Activated CD4-positive, alpha-beta T cell treated with anti-CD3 and anti-CD28 coated beads, Interleukin-2, amount 10 ng/mL, durations not matched to agents 24 days and 14 days (primary cell): ENCODE data around the gene OSGIN1. TPM values are rescaled to one million over a fixed set of nuclear protein-coding genes. Genes with fewer than 3 reads are reported as not detected.

Experiments
- DNase-seq: peaks from one replicate; pipeline ENCODE4 v3.0.0; 2022
- H3K27ac Mint-ChIP-seq: one replicate; pipeline ENCODE4 v1.8.0; 2022; ENCODE audit warnings: mild to moderate bottlenecking, mixed read lengths
- H3K27me3 Mint-ChIP-seq: one replicate; pipeline ENCODE4 v1.8.0; 2022; ENCODE audit warnings: mixed read lengths
- H3K36me3 Mint-ChIP-seq: one replicate; pipeline ENCODE4 v1.8.0; 2022; ENCODE audit warnings: low read depth, mild to moderate bottlenecking, mixed read lengths
- H3K4me1 Mint-ChIP-seq: one replicate; pipeline ENCODE4 v1.8.0; 2021; ENCODE audit warnings: mixed read lengths
- H3K4me3 Mint-ChIP-seq: one replicate; pipeline ENCODE4 v1.8.0; 2022; ENCODE audit warnings: mild to moderate bottlenecking, moderate library complexity, mixed read lengths
- H3K9me3 Mint-ChIP-seq: one replicate; pipeline ENCODE4 v1.8.0; 2021; ENCODE audit warnings: mixed read lengths
- intact Hi-C: fragments of 100-400 bp; cut with micrococcal nuclease; formaldehyde crosslinking; loops from one replicate; pipeline ENCODE4 v1.15.1; 2023
- total RNA-seq: library from RNA; stranded (reverse); gene quantifications from 2 replicates; pipeline ENCODE4 v1.2.3, GENCODE V29; 2022

OSGIN1 gene
- total RNA-seq, 1 donor from 2014 or later: 0.72 TPM

DNA sequence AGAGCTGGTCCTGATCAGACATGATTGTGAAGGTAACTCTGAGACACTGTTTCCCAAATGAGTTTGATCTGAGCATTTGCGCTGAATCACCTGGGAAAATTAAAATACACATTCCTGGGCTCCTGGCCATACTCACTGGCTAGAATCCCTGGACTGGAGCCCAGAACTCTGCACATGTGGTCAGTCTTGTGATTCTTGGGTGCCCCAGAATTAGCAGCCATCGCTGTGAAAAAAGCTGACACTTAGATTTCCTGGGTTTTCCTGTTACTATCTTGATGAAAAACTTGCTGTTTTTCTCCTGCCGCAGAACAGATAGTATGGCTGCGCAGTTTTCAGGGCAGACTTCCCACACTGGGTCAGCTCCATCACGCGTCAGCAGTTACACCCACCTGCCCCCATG lies 39.6 kb downstream of the OSGIN1 start:
- intact Hi-C loops: no loop called here
- H3K27ac Mint-ChIP-seq: no peak overlapping the region
- H3K27me3 Mint-ChIP-seq: peaks cover 12% of the 10 kb centered on the region
- no peaks in the 10 kb centered on the region for H3K4me1 Mint-ChIP-seq
- H3K9me3 Mint-ChIP-seq: no peaks in the 10 kb centered on the region
- H3K4me3 Mint-ChIP-seq: no peak overlapping the region
- H3K36me3 Mint-ChIP-seq: no peaks in the 10 kb centered on the region
- DNase-seq: no peak

DNA sequence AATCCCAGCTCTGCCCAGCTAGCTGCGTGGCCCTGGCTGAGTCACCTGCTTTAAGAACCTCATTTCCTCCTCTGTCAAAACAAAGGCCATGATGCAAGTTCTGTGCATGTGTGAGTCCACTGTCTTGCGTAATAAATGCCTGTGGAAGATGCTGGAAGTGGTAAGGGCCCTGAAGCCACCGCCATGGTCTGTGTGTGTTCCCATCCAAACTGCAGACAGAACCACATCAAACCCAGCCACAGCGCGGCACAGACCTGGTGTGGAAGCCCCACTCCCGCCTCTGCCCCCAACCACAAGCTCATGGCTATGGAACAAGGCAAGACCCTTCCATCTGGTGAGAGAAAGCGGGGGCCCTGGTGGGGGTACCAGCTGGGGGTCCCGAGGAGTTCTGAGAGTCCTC lies 41.0 kb downstream of the OSGIN1 start:
- intact Hi-C loops: no loop called here
- Mint-ChIP-seq H3K4me3 (no peak overlapping the region), H3K27me3 (peaks cover 8% of the 10 kb centered on the region), H3K27ac (no peak overlapping the region), H3K9me3 (no peaks in the 10 kb centered on the region), H3K36me3 (no peaks in the 10 kb centered on the region), H3K4me1 (no peaks in the 10 kb centered on the region)
- DNase-seq: no peak

DNA sequence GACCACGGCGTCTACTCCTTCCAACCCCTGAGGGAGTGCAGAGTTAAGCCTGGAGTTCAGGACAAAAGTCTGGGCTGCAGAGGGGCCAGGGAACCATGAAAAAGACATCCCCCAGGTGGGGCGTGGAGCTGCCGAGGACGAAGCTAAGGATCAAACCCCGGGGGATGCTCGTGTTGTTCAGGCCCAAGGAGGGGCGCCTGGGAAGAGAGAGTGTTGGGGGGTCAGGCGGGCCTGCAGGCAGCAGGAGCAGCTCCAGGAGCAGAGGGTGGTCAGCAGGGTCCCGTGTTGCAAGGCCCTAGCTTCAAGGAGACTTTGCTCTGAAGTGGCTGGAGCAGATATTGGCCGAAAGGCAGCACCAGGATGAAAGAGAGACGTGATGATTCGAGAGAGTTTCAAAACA lies 41.7 kb downstream of the OSGIN1 start:
- DNase-seq: no peak
- Mint-ChIP-seq H3K4me3 (no peak overlapping the region), H3K27me3 (peaks cover 8% of the 10 kb centered on the region), H3K9me3 (no peaks in the 10 kb centered on the region), H3K4me1 (no peaks in the 10 kb centered on the region), H3K36me3 (no peaks in the 10 kb centered on the region), H3K27ac (no peak overlapping the region)
- intact Hi-C loops: no loop called here

DNA sequence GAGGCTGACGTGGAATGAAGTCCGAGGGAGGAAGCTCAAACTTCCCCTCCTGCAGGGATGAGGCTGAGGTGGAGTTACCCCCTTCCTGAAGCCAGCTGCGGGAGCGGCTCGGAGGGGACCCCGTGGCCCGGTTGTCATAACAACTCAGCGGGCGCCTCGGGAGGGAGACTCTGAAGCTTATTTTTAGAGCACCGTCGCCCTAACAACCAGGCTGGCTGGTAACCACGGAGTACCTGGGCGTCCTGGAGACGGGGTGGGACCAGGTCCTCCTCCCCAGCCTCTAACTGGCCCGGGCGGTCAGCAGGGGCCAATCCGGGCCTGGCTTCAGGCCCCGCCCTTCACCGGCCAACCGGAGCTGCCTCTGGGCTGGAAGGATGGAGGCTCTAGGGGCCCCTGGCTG lies 42.7 kb downstream of the OSGIN1 start:
- Mint-ChIP-seq H3K27me3 (peaks cover 6% of the 10 kb centered on the region), H3K9me3 (no peaks in the 10 kb centered on the region), H3K4me3 (no peak overlapping the region), H3K4me1 (no peaks in the 10 kb centered on the region), H3K27ac (no peak overlapping the region), H3K36me3 (no peaks in the 10 kb centered on the region)
- intact Hi-C loops: no loop called here
- DNase-seq: no peak

DNA sequence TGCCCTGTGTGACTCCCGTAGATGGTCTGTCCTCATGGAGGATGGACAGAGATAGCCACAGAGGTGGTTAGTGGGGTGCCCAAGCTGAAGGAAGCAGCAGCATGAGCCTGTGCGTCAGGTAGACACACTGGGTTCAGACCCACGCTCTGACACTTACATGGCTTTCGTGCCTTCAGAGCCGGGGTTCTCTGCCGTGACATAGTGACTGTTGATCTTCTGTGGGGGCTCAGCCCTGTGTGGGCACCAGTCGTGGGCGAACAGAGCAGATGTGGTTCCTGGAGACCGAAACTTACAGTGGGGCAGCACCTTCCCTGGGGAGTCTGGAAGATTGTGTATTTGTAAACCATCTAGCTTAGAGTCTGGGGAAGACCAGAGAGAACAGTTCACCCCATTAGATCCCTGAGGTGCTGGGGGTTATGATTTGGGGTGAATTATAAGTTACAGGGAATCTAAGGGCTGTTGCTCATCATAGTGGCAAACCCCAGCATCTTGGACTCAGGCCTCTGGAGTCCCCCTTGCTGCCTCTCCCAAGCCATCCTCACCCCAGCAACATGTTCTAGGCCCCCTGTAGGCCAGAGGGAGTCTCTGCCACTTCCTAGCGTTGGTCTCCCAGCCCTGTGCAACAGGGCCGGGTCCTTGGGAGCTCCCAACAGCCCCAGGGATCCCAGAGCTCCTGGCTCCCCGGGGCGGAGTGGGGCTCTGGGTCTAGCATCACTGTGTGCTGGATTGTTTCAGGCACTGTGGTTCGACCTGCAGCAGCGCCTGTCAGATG lies 43.6 kb downstream of the OSGIN1 start:
- DNase-seq: no peak
- no peak overlapping the region for H3K27ac Mint-ChIP-seq
- H3K4me1 Mint-ChIP-seq: no peaks in the 10 kb centered on the region
- no peaks in the 10 kb centered on the region for H3K9me3 Mint-ChIP-seq
- peaks cover 6% of the 10 kb centered on the region for H3K27me3 Mint-ChIP-seq
- no peak overlapping the region for H3K4me3 Mint-ChIP-seq
- intact Hi-C loops: no loop called here
- no peaks in the 10 kb centered on the region for H3K36me3 Mint-ChIP-seq

DNA sequence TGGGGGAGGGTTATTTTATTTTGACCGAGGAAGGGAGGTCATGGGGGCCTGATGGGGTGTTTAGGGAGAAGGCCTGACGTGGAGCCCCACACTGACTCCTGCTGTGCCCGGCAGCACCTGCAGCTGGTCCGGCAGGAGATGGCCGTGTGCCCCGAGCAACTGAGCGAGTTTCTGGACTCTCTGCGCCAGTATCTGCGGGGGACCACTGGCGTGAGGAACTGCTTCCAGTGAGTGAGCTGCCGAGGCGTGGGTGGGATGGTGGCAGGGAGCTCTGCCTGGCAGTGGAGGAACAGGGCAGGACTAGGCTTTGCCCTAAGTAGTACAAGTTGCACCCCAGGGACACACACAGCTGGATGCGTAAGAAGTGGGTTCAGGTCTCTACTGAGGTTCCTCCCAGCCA lies 45.1 kb downstream of the OSGIN1 start:
- no peaks in the 10 kb centered on the region for H3K9me3 Mint-ChIP-seq
- no peak for DNase-seq
- H3K4me1 Mint-ChIP-seq: no peaks in the 10 kb centered on the region
- no peaks in the 10 kb centered on the region for H3K36me3 Mint-ChIP-seq
- H3K27ac Mint-ChIP-seq: no peak overlapping the region
- H3K4me3 Mint-ChIP-seq: no peak overlapping the region
- peaks cover 6% of the 10 kb centered on the region for H3K27me3 Mint-ChIP-seq
- intact Hi-C loops: no loop called here

DNA sequence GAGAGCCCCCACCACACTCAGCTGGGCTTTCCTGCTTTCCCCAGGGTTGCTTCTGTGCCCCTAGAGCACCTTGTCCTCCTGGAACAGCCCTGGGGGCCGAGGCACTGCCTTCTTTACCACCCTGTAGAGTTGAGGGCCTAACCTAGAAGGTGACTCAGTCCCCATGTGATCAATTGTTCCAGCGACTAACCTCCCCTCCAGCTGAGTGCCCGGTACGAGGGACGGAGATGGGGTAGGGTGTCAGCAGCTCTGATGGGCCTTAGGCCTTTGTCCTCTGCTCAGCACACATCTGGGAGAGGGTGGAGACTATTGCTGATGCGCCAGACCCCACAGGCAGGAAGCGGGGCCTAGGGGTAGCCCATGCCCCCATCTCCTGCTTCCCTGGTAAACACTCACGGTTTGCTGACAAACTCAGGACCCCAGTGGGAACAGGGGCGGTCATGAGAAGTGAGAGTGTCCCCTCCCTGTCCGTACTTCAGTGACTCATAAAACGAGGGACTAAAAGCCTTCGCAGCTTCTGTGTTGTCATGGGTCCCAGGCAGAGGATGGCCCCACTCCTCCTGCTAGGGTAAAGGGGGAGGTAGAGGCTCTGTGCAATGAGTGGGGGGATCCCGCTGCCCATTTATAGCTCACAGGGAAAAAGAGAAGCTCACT lies 48.1 kb downstream of the OSGIN1 start:
- DNase-seq: no peak
- Mint-ChIP-seq H3K36me3 (no peaks in the 10 kb centered on the region), H3K27ac (no peak overlapping the region), H3K4me1 (no peaks in the 10 kb centered on the region), H3K27me3 (no peaks in the 10 kb centered on the region), H3K9me3 (no peaks in the 10 kb centered on the region), H3K4me3 (no peak overlapping the region)
- intact Hi-C loops: no loop called here

DNA sequence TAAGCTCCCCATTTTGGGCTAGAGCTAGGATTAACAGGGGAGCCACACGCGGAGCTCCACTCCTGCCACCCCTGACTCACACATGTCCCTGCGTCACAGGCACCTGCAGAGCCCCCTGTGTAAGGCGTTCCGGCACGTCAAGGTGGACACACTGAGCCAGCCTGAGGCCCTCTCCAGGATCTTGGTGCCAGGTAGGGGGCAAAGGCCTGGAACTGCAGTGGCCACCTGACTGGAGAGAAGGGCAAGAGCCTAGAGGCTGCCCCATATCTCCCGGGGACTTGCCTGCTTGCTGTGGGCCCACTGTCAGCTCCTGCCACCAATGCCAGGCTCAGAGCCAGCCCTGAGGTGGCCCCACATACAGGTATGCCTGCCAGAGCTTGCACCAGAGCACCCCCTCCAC lies 48.7 kb downstream of the OSGIN1 start:
- Mint-ChIP-seq H3K27ac (no peak overlapping the region), H3K4me3 (no peak overlapping the region), H3K36me3 (no peaks in the 10 kb centered on the region), H3K4me1 (no peaks in the 10 kb centered on the region), H3K9me3 (no peaks in the 10 kb centered on the region), H3K27me3 (no peaks in the 10 kb centered on the region)
- intact Hi-C loops: no loop called here
- no peak for DNase-seq

DNA sequence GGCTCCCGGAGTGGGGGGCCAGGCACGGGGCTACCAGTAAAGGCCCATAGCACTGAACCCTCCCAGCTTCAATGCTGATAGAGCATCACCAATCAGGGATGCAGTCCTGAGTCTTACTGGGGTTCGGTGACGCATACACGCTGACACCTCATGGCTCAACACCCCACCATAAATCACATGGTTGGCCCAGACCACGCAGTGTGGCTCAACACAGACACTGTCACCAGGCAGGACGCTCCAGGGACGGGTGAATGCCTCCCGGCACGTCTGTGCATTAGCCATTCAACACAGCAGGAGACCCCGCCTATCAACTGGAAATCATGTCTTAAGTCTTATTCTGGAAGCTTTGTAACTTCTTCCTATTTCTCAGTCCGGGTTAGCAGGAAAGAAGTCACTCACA lies 50.0 kb downstream of the OSGIN1 start:
- DNase-seq: no peak
- H3K4me3 Mint-ChIP-seq: no peak overlapping the region
- intact Hi-C loops: no loop called here

DNA sequence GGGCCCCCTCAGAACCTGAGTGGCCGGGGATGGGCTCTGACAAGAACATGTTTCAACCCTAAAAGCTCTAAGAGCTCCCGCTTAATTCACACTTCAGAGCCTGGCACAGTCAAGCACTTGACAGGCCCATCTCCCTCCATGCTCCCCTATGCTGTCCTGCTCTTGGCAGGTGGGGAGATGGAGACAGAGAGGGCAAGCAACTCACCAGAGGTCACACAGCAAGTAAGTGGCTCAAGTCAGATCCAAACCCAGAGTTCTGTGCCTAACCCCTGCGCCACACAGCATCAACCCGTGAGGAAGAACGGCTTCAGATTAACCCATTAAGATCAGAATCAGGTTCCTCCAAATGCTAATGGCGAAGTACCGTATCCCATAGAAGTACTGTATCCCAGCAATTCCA lies 51.4 kb downstream of the OSGIN1 start:
- intact Hi-C loops: no loop called here
- H3K27me3 Mint-ChIP-seq: no peaks in the 10 kb centered on the region

More for the DNA sequence above, 50.0 kb downstream of the OSGIN1 start:
- H3K9me3 Mint-ChIP-seq: no peaks in the 10 kb centered on the region
- no peak overlapping the region for H3K27ac Mint-ChIP-seq
- no peaks in the 10 kb centered on the region for H3K27me3 Mint-ChIP-seq
- H3K4me1 Mint-ChIP-seq: no peaks in the 10 kb centered on the region
- H3K36me3 Mint-ChIP-seq: no peaks in the 10 kb centered on the region

DNA sequence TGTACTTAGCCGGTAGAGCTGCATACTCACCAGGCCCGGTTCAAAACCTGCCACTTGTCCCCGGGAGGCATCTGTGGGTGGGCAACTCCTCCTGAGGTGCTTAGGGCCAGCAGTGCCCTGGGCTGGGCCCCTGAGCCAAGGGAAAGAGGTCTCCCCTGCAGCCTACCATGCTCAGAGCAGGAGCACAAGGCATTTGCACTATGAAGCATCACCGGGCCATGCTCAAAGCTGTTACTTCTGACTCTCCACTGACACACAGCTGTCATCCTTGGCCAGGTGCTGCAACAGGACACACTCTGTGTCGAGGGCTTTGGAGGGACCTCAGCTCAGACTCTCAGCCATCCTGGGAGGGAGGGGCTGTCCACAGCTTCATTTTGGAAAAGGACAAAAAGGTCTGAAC lies 52.4 kb downstream of the OSGIN1 start:
- no peaks in the 10 kb centered on the region for H3K27me3 Mint-ChIP-seq
- H3K36me3 Mint-ChIP-seq: no peaks in the 10 kb centered on the region
- no peaks in the 10 kb centered on the region for H3K4me1 Mint-ChIP-seq
- H3K9me3 Mint-ChIP-seq: no peaks in the 10 kb centered on the region
- intact Hi-C loops: no loop called here
- no peak for DNase-seq
- H3K4me3 Mint-ChIP-seq: no peak overlapping the region
- no peak overlapping the region for H3K27ac Mint-ChIP-seq

More for the DNA sequence above, 51.4 kb downstream of the OSGIN1 start:
- Mint-ChIP-seq H3K4me1 (no peaks in the 10 kb centered on the region), H3K9me3 (no peaks in the 10 kb centered on the region), H3K27ac (no peak overlapping the region), H3K4me3 (no peak overlapping the region), H3K36me3 (no peaks in the 10 kb centered on the region)
- no peak for DNase-seq

DNA sequence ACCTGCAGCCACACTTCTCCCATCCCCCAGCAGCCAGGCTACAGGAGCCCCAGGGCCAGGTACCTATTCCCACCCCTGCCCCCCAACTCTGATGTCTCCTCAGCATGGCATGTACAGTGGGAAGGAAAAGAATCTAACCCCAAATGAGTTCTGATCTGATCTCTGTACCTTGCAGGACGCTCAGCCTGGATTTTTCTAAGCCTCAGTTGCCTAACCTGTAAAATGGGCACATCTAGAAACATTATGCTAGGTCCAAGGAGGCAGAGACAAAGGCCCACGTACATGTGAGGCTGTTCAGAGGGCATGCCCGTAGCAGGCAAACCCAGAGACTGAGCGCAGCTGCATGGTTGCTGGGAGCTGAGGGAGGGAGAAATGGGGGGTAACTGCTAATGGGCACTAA lies 54.5 kb downstream of the OSGIN1 start:
- Mint-ChIP-seq H3K27me3 (no peaks in the 10 kb centered on the region), H3K4me3 (no peak overlapping the region)
- intact Hi-C loops: no loop called here

DNA sequence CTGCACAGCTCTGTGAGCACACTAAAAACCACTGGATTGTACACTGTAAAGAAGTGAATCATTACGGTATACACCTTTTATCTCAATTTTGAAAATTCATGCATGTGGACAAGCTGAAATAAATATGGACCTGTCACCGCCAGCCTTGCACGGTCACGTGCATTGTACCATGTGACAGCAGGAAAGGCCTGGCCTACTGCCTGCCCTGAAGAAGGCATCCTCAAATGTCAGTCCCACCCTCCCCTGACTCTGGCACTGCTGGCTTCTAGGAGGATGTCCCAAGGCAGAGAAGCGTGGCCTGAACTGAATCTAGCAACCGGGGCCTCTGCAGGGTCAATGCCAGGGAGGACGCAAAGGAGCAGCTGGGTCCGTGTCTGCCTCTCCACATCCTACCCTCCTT lies 54.9 kb downstream of the OSGIN1 start:
- Mint-ChIP-seq H3K4me3 (no peak overlapping the region), H3K4me1 (no peaks in the 10 kb centered on the region), H3K27ac (no peak overlapping the region), H3K36me3 (no peaks in the 10 kb centered on the region), H3K27me3 (no peaks in the 10 kb centered on the region), H3K9me3 (no peaks in the 10 kb centered on the region)
- intact Hi-C loops: no loop called here
- DNase-seq: no peak

More for the DNA sequence above, 54.5 kb downstream of the OSGIN1 start:
- Mint-ChIP-seq H3K4me1 (no peaks in the 10 kb centered on the region), H3K36me3 (no peaks in the 10 kb centered on the region), H3K9me3 (no peaks in the 10 kb centered on the region), H3K27ac (no peak overlapping the region)
- DNase-seq: no peak

DNA sequence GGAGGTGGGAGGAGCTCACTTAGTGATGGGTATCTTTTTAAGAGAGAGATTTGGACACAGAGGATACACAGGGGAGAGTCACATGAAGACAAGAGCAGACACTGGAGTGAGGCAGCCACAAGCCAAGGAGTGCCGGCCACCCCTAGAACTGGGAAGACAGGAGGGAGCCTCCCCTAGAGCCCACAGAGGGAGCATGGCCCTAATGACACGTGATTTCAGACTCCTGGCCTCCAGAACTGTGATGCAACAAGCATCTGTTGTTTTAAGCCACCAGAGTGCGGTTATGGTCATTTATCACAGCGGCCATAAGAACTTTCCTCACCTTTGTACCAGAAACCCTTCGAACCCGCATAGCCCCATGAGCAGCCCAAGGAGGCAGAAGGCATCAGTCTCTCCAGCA lies 56.2 kb downstream of the OSGIN1 start:
- no peak for DNase-seq
- Mint-ChIP-seq H3K27me3 (no peaks in the 10 kb centered on the region), H3K36me3 (no peaks in the 10 kb centered on the region), H3K4me1 (peaks cover 1% of the 10 kb centered on the region), H3K9me3 (no peaks in the 10 kb centered on the region), H3K4me3 (no peak overlapping the region), H3K27ac (no peak overlapping the region)
- intact Hi-C loops: no loop called here
